GM19240 (cell line): Measurements from ENCODE around the gene DDR1.

Experiments
- DNase-seq: peaks from one replicate; pipeline ENCODE4 v3.0.0; 2011; ENCODE audit warnings: low spot score; ENCODE audit not compliant: insufficient read length

The DDR1 gene

DNA sequence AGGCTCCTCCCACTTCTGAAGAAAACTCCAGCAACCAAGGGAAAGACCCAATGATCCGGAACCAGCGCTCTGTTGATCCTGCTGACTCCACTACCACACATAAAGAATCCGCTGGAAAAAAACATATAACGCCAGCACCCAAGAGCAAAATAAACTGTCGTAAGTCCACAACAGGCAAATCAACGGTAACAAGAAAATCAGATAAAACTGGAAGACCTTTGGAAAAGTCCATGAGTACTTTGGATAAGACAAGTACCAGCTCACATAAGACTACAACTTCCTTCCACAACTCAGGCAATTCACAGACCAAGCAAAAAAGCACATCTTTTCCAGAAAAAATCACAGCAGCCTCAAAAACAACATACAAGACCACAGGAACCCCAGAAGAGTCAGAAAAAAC, 64.5 kb downstream of the DDR1 start:
- DNase-seq, result no peak
